ENCODE measurements around the gene NSUN4.

- TF ChIP-seq CTCF (IDR thresholded peaks at IDR 0.05) = no peak
- no peak for TF ChIP-seq POLR2A (IDR thresholded peaks at IDR 0.05)
Measured at GRCh38 chr1:46345281-46345680, 4.7 kb downstream of the NSUN4 start.

Data from thyroid gland (tissue), 4 donors.